PFSK-1 (cell line): Measurements from ENCODE around the gene TP53TG5.

Experiments used
- FOXP2 ChIP-seq: optimal IDR thresholded peaks from 2 replicates; pipeline ENCODE3; 2011; ENCODE audit warnings: borderline replicate concordance, control low read depth, inconsistent platforms; ENCODE audit not compliant: insufficient read depth; ENCODE audit errors: extremely low read length, extremely low read depth
- POLR2AphosphoS5 ChIP-seq: IDR thresholded peaks from 2 replicates; pipeline ENCODE4 v1.6.1; 2012; ENCODE audit warnings: low read depth, mild to moderate bottlenecking, control low read depth, low read length, moderate library complexity
- SIN3A ChIP-seq: IDR thresholded peaks from 2 replicates; pipeline ENCODE4 v1.6.1; 2012; ENCODE audit warnings: mild to moderate bottlenecking, low read length, moderate library complexity, borderline replicate concordance; ENCODE audit not compliant: insufficient read depth
- TAF1 ChIP-seq: IDR thresholded peaks from 2 replicates; pipeline ENCODE4 v1.6.1; 2012; ENCODE audit warnings: low read length, control low read depth, borderline replicate concordance; ENCODE audit not compliant: insufficient read depth
- TF ChIP-seq, protein P1 (sequence below), 2 experiments: IDR thresholded peaks; 2 replicates each; pipeline versions ENCODE4 v1.6.1 to v1.8.0; 2011 to 2012; ENCODE audit warnings: low read depth in 2 of 2, low read length in 2 of 2, control low read depth in 1 of 2, inconsistent platforms in 1 of 2, mild to moderate bottlenecking in 1 of 2, moderate library complexity in 1 of 2; ENCODE audit not compliant: insufficient read depth in 1 of 2

Gene TP53TG5

DNA sequence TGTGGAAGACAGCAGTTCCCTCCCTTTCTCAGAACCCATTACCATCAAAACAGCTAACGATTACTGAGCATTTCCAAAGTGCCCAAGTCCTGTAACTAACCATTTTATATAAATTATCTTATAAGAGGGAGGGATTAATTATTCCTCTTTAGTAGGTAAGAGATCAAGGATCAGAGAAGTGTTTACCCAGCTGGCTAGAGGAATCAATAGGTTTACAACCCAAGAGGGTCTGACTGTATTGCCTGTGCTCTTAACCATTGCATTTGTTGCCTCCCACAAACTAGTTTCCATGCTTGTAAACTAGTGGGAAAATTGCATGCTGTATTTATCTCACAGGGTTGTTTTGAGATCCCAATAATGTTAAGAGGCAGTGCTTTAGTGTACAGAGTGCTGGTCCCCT, 26.3 kb upstream of the TP53TG5 start:
- no peak for TF ChIP-seq FOXP2
- no peak for TF ChIP-seq POLR2AphosphoS5
- no peak for TF ChIP-seq SIN3A
- TF ChIP-seq TAF1 = no peak

DNA sequence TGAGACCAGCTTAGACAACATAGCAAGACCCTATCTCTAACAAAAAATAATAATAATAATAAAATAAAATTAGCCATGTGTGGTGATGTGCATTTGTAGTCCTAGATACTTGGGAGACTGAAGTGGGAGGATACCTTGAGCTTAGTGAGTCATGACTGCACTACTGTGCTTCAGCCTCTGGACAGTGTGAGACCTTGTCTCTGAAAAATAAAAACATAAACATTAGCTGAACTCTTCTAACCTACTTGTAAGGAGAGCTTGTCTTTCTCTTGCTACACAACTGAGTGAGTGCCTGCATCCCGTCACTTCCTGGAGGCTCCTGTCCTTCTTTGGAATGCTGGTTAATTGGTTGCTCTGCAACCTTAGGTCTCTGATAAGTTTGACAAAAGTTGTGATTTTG, 24.8 kb upstream of the TP53TG5 start:
- TF ChIP-seq POLR2AphosphoS5 = no peak

DNA sequence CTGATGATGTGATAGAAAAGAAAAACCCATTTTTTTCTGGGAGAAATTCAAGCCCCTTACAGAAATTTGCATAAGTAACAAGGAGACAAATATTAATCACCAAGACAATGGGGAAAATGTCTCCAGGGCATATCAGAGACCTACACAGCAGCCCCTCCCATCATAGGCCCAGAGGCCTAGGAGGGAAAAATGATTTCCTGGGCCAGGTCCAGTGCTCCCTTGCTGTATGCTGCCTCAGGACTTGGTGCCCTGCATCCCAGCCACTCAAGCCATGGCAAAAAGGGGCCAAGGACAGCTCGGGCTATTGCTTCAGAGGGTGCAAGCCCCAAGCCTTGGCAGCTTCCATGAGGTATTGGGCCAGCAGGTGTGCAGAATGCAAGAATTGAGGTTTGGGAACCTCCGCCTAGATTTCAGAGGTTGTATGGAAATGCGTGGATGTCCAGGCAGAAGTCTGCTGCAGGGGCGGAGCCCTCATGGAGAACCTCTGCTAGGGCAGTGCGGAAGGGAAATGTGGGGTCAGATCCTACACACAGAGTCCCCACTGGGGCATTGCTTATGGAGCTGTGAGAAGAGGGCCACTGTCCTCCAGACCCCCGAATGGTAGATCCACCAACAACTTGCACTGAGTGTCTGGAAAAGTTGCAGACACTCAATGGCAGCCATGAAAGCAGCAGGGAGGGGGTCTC, 22.4 kb upstream of the TP53TG5 start:
- TF ChIP-seq TAF1 (no peak), SIN3A (no peak)
- TF ChIP-seq, protein P1, sequence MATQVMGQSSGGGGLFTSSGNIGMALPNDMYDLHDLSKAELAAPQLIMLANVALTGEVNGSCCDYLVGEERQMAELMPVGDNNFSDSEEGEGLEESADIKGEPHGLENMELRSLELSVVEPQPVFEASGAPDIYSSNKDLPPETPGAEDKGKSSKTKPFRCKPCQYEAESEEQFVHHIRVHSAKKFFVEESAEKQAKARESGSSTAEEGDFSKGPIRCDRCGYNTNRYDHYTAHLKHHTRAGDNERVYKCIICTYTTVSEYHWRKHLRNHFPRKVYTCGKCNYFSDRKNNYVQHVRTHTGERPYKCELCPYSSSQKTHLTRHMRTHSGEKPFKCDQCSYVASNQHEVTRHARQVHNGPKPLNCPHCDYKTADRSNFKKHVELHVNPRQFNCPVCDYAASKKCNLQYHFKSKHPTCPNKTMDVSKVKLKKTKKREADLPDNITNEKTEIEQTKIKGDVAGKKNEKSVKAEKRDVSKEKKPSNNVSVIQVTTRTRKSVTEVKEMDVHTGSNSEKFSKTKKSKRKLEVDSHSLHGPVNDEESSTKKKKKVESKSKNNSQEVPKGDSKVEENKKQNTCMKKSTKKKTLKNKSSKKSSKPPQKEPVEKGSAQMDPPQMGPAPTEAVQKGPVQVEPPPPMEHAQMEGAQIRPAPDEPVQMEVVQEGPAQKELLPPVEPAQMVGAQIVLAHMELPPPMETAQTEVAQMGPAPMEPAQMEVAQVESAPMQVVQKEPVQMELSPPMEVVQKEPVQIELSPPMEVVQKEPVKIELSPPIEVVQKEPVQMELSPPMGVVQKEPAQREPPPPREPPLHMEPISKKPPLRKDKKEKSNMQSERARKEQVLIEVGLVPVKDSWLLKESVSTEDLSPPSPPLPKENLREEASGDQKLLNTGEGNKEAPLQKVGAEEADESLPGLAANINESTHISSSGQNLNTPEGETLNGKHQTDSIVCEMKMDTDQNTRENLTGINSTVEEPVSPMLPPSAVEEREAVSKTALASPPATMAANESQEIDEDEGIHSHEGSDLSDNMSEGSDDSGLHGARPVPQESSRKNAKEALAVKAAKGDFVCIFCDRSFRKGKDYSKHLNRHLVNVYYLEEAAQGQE (IDR thresholded peaks at IDR 0.05; ENCODE audit: insufficient read depth in 1 of 2, low read depth in 2 of 2, low read length in 2 of 2) = no peak

DNA sequence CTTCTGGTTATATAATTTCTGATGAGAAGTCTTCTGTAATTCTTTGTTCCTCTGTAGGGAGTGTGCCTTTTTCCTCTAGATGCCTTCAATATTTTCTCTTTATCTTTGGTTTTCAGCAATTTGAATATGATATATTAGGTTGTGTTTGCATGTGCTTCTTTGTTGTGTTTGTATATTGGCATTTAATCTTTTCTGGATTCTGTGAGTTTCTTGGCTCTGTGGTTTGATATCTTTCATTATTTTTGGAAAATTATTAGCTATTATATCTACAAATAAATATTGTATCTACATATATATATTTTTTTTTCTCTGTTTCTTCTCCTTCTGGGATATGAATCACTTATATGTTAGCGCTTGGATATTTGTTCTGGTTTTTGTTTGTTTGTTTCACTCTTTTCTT, 20.9 kb upstream of the TP53TG5 start:
- no peak for TF ChIP-seq SIN3A
- TF ChIP-seq POLR2AphosphoS5 = no peak
- TF ChIP-seq, protein P1 (IDR thresholded peaks at IDR 0.05; ENCODE audit: insufficient read depth in 1 of 2, low read depth in 2 of 2, low read length in 2 of 2) = no peak
- no peak for TF ChIP-seq FOXP2
- no peak for TF ChIP-seq TAF1

DNA sequence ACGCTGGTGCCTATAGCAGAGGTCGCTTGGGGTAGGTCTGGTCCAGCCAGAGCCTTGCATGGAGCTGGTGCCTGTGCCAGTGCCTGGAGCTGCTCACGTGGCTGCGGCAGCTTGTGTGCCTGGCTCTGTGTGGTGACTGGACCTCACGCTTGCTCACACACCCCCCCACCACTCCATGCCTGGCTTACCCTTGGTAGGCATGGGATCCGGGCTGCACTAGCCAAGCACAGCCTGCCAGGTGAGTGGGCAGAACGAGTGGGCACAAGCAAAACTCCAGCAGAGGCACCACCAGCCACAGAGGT, 16.9 kb upstream of the TP53TG5 start:
- TF ChIP-seq POLR2AphosphoS5 = no peak
- no peak for TF ChIP-seq SIN3A
- no peak for TF ChIP-seq TAF1
- no peak for TF ChIP-seq FOXP2
- TF ChIP-seq, protein P1 (IDR thresholded peaks at IDR 0.05; ENCODE audit: insufficient read depth in 1 of 2, low read depth in 2 of 2, low read length in 2 of 2) = no peak

DNA sequence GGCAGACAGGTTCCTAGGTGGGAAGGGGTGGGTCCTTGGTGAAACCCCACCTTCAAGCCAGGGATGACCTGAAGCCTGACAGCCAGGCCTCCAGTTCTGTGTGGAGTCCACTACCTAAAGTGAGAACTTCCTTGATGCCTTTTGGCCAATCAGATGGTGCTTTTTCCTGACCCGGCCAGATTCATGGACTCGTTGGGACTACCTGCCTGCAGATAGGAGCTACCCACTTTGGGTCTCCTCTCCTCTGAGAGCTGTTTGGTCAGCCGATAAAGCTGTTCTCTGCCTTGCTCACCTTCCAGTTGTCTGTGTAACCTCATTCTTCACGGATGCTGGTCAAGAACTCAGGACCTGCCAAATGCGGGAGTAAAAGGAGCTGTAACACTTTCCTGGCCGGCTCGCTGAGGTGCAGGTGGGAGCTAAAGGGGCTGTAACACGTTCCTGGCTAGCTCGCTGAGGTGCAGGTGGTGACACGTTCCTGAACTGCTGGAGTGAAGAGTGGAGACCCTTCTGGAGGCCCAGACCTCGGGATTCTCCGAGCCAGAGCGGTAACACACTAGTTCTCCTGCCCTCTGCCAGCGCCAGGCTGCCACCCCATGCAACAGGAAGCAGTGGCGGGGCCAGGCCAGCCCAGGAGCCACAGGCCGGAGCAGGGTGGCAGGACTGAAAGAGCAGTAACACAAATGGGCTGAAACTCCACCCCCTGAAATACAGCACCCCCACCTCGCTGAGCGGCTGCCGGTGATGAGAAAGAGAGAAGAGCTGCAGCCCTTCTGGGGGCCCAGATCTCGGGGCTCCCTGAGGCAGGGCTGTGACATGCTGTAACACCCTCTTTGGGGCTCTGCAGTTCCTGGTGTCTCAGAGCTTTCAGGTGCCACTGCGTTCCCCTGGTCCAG, 16.3 kb upstream of the TP53TG5 start:
- TF ChIP-seq POLR2AphosphoS5 (no peak), TAF1 (no peak), FOXP2 (no peak), SIN3A (no peak)
- TF ChIP-seq, protein P1 (IDR thresholded peaks at IDR 0.05; ENCODE audit: insufficient read depth in 1 of 2, low read depth in 2 of 2, low read length in 2 of 2) = no peak
